ENCODE measurements around the gene USP5. TPM values are rescaled to one million over a fixed set of nuclear protein-coding genes. Genes with fewer than 3 reads are reported as not detected.

Gene USP5
- total RNA-seq, 1 experiment from 2014 or later, result 127 TPM

DNA sequence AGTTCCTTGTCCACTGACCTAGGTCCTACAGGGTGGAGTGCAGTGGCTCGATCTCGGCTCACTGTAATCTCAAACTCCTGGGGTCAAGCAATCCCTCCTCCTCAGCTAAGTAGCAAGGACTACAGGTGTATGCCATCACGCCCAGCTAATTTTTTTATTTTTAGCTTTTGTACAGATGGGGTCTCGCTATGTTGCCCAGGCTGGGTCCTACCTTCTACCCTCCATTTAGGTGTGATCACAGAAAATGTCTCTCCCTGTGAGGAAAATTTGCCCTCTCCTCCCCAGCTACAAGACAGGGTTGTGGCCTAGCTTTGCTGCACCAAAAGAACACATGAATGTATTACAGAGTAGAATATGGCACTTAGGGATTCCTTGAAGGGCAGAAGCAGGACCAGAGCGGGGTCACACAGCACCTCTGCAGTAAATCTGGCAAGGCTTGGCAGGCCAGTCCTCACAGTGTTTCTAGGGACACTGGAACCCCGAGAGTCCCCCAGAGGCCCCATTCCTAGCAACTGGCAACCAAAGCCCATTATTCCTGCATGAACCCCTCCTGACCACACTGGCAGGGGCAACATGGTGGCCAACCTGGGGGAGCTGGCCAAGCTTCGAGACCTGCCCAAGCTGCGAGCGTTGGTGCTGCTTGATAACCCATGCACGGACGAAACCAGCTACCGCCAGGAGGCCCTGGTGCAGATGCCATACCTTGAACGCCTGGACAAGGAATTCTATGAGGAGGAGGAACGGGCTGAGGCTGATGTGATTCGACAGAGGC is 60.4 kb downstream of the USP5 start:
- no peak for DNase-seq (ENCODE audit: low read depth)

DNA sequence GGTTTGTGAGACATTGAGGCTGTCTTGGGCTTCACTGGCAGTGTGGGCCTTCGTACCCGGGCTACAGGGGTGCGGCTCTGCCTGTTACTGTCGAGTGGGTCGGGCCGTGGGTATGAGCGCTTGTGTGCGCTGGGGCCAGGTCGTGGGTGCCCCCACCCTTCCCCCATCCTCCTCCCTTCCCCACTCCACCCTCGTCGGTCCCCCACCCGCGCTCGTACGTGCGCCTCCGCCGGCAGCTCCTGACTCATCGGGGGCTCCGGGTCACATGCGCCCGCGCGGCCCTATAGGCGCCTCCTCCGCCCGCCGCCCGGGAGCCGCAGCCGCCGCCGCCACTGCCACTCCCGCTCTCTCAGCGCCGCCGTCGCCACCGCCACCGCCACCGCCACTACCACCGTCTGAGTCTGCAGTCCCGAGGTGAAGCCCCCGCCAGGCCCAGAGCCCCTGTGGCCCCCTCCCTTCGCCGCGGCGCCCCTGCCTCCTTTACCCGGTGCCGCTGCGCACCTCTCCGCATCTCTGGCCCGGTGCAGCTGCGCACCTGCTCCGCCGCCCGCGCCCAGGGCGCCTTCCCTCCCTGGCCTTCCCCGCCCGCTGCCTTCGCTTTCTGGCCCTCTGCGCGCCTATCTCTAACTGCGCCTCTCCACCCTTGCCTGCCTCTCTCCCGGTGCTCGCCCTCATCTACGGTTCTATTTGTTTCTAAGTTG is 62.4 kb downstream of the USP5 start, which contains the start of gene ENO2:
Gene ENO2 (plus strand): TSS at position 335 of the 701 bp plus-strand sequence. CDS start 1,253 bp downstream, outside the sequence.
- DNase-seq (ENCODE audit: low read depth), result peak; percentile 47

DNA sequence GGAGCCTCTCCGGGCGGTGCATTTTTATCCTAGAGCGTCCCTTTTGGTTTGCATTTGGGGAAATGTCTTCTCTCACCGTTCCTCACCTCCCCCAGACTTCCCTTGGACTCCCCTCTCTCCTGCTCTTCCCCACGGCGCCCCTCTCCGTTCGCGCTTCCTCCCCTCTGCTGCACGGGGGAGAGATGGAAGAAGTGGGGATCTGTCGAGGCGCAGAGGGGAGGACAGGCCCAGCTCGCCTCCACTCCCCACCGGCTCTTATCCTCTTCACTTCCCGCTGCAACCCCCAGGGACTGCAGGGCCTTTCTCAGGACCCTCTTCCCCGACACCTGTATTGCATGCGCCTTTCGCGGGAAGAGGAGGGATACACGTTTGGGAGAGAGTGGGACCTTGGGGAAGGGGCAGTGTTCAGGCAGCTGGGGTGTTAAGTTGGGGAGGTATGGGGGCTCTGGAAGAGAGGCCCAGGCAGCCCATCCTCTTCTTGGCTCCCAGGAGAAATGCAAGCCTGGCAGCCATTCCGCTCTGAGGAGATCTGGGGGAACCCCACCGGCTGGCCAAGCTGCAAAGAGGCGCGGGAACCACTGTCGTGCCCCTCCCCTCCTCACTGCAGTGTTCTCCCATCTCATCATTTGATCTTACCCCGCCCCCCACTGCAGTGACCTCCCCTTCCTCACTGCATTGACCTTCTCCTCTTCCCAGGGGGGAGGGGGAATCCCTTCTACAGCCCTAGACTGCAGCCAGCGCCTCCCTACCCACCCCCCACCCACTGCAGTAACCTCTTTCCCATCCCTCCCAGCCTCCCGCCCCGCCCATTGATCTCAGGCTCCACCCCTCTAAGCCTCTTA is 63.2 kb downstream of the USP5 start:
- no peak for DNase-seq (ENCODE audit: low read depth)

DNA sequence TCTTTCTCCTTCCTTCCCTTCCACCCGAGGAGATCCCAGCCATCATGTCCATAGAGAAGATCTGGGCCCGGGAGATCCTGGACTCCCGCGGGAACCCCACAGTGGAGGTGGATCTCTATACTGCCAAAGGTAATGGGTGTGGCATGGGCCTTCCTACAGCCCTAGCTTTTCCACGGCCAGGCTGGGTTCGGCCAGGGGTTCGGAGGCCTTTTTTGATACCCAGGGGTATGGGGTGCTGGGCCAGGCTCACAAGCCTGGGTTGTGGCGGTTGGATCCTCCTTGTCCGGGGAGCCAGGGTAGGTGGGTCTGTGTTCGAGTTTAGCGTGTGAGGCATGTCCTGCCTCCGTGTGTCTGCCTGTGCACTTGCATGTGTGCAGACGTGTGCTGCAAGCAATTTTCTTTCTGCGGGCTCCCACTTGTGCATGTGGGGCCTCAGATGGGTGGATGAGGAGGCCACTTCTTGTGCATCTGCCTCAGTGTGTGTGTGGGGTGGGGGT is 63.9 kb downstream of the USP5 start:
- no peak for DNase-seq (ENCODE audit: low read depth)

Other genes starting within 250 kb of the USP5 start
- gene CHD4, start 244.8 kb upstream of the USP5 start, total RNA-seq (2014; rRNA removed), result 200 and 240 TPM in 2 replicates
- gene LPAR5, start 216.2 kb upstream of the USP5 start, total RNA-seq (2014; rRNA removed), result not detected in 2 replicates
- 0.32 TPM in 1 of 2 replicates, not detected in the other for gene ACRBP, start 204.7 kb upstream of the USP5 start, total RNA-seq (2014; rRNA removed)
- gene ING4, start 189.0 kb upstream of the USP5 start, total RNA-seq (2014; rRNA removed), result 26.3 and 40.8 TPM in 2 replicates
- gene ZNF384, start 162.8 kb upstream of the USP5 start, total RNA-seq (2014; rRNA removed), result 28.4 and 30.8 TPM in 2 replicates
- gene PIANP, start 151.3 kb upstream of the USP5 start, total RNA-seq (2014; rRNA removed), result 0.34 TPM in 1 of 2 replicates, not detected in the other
- 111 and 130 TPM in 2 replicates for gene COPS7A, start 128.1 kb upstream of the USP5 start, total RNA-seq (2014; rRNA removed)
- 304 and 308 TPM in 2 replicates for gene MLF2, start 99.0 kb upstream of the USP5 start, total RNA-seq (2014; rRNA removed)
- 244 and 318 TPM in 2 replicates for gene PTMS, start 85.8 kb upstream of the USP5 start, total RNA-seq (2014; rRNA removed)
- 0.23 and 0.45 TPM in 2 replicates for gene LAG3, start 79.6 kb upstream of the USP5 start, total RNA-seq (2014; rRNA removed)
- 0.92 TPM in 1 of 2 replicates, not detected in the other for gene CD4, start 62.6 kb upstream of the USP5 start, total RNA-seq (2014; rRNA removed)
- 2.0 TPM in 2 replicates for gene GPR162, start 30.3 kb upstream of the USP5 start, total RNA-seq (2014; rRNA removed)
- 47.6 and 58.4 TPM in 2 replicates for gene P3H3, start 23.7 kb upstream of the USP5 start, total RNA-seq (2014; rRNA removed)
- gene GNB3, start 11.2 kb upstream of the USP5 start, total RNA-seq (2014; rRNA removed), result 2.6 and 2.8 TPM in 2 replicates
- 101 and 120 TPM in 2 replicates for gene CDCA3, start 864 bp upstream of the USP5 start, total RNA-seq (2014; rRNA removed)
- 2,020 and 2,623 TPM in 2 replicates for gene TPI1, start 15.4 kb downstream of the USP5 start, total RNA-seq (2014; rRNA removed)
- 9.6 and 13.0 TPM in 2 replicates for gene SPSB2, start 21.2 kb downstream of the USP5 start, total RNA-seq (2014; rRNA removed)
- gene LRRC23, start 52.7 kb downstream of the USP5 start, total RNA-seq (2014; rRNA removed), result 4.0 and 5.3 TPM in 2 replicates
- gene ENO2, start 62.4 kb downstream of the USP5 start, total RNA-seq (2014; rRNA removed), result 22.7 and 26.3 TPM in 2 replicates
- 15.4 and 20.0 TPM in 2 replicates for gene ATN1, start 75.8 kb downstream of the USP5 start, total RNA-seq (2014; rRNA removed)
- gene RNU7-1, start 91.7 kb downstream of the USP5 start, total RNA-seq (2014; rRNA removed), result not detected in 2 replicates
- 185 and 223 TPM in 2 replicates for gene C12orf57, start 91.9 kb downstream of the USP5 start, total RNA-seq (2014; rRNA removed)
- not detected in 2 replicates for gene PTPN6, start 99.2 kb downstream of the USP5 start, total RNA-seq (2014; rRNA removed)
- 302 and 330 TPM in 2 replicates for gene PHB2, start 118.5 kb downstream of the USP5 start, total RNA-seq (2014; rRNA removed)
- 39.1 and 61.7 TPM in 2 replicates for gene EMG1, start 118.8 kb downstream of the USP5 start, total RNA-seq (2014; rRNA removed)
- gene LPCAT3, start 166.3 kb downstream of the USP5 start, total RNA-seq (2014; rRNA removed), result 14.6 and 20.4 TPM in 2 replicates
- 14.8 and 26.9 TPM in 2 replicates for gene C1S, start 208.6 kb downstream of the USP5 start, total RNA-seq (2014; rRNA removed)
- 63.0 and 131 TPM in 2 replicates for gene C1R, start 240.3 kb downstream of the USP5 start, total RNA-seq (2014; rRNA removed)

All from LHCN-M2 (cell line).